Prostate gland (tissue), 2 donors: ENCODE results near the gene ATXN2. TPM values are rescaled to one million over a fixed set of nuclear protein-coding genes. Genes with fewer than 3 reads are reported as not detected.
"Not testable (repeated sequence)": the region's sequence is repeated elsewhere in the genome, so short reads cannot be mapped to it uniquely, and the experiment has no call there.

Experiments
- DNase-seq: peaks from one replicate; pipeline ENCODE4 v3.0.0-alpha.2; 2019; ENCODE audit warnings: low spot score
- H3K27ac ChIP-seq, 2 donors: fragments of 200-600 bp; sonication (generic); 2 replicates each; pipeline ENCODE4 v1.5.1; 2017 to 2019
- H3K27me3 ChIP-seq: fragments of 200-600 bp; sonication (generic); replicated peaks from 2 replicates; pipeline ENCODE4 v1.5.1; 2019; ENCODE audit not compliant: insufficient read depth
- H3K36me3 ChIP-seq, 2 donors: fragments of 200-600 bp; sonication (generic); 1 replicate in 1 of 2; 2 replicates in 1 of 2; pipeline versions ENCODE4 v1.5.1 to v1.8.1; 2017 to 2019
- H3K4me1 ChIP-seq: fragments of 200-600 bp; sonication (generic); replicated peaks from 2 replicates; pipeline ENCODE4 v1.5.1; 2019
- H3K4me3 ChIP-seq, 2 donors: fragments of 200-600 bp; sonication (generic); 2 replicates each; pipeline ENCODE4 v1.5.1; 2017 to 2019
- H3K9me3 ChIP-seq: fragments of 200-600 bp; sonication (generic); 2 replicates; pipeline ENCODE4 v1.5.1; 2017
- POLR2A ChIP-seq: fragments of 450-650 bp; IDR thresholded peaks from one replicate; pipeline ENCODE4 v1.6.1; 2016; ENCODE audit warnings: antibody characterized with exemption, mild to moderate bottlenecking
- POLR2AphosphoS5 ChIP-seq: sonication (generic); formaldehyde crosslinking; IDR thresholded peaks from one replicate; pipeline ENCODE4 v1.6.1; 2017; ENCODE audit warnings: antibody characterized with exemption
- WGBS: methylation state at CpG from one replicate; pipeline ENCODE4 v1.1.5; 2018; 5-methylcytosine and 5-hydroxymethylcytosine counted together
- intact Hi-C: fragments of 100-400 bp; cut with DNase I; formaldehyde crosslinking; loops from one replicate; pipeline ENCODE4 v1.14.2; 2022
- total RNA-seq, 2 donors: library from RNA; depleted of rRNA; stranded (reverse); fragments of >200 nt; gene quantifications; one replicate each; pipeline ENCODE4 v1.1.0, GENCODE V29; 2016
- TF ChIP-seq, protein P1 (sequence below), 4 experiments: fragments of 200-600 bp in 2 of 4; fragments of 450-650 bp in 2 of 4; sonication (generic) in 2 of 4; IDR thresholded peaks; 1 replicate in 3 of 4; 2 replicates in 1 of 4; pipeline ENCODE4 v1.5.1; 2016 to 2019; ENCODE audit warnings: antibody characterized with exemption in 4 of 4, mild to moderate bottlenecking in 2 of 4, moderate library complexity in 2 of 4

ATXN2 gene
- total RNA-seq, 2 donors from 2014 or later = 29.5 to 95.5 TPM

DNA sequence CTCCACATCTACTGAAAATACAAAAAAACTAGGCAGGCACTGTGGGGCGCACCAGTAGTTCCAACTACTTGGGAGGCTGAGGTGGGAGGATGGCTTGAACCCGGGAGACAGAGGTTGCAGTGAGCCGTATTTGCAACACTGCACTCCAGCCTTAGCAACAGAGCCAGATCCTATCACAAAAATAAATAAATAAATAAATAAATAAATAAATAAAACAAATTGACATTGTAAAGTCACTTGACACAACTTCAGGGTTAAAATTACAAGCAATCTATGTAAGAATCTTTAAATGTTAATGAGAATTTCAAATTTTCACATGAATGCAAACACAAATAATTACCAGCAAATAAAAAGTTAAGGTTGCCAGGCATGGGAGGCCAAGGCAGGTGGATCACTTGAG lies 11.1 kb downstream of the ATXN2 start:
- 90% methylated on average over 3 of the region's 3 CpGs for WGBS
- no peak for DNase-seq
- H3K36me3 ChIP-seq = no peaks in the 10 kb centered on the region
- H3K9me3 ChIP-seq = no peaks in the 10 kb centered on the region
- no peak overlapping the region for H3K4me3 ChIP-seq
- TF ChIP-seq, protein P1, sequence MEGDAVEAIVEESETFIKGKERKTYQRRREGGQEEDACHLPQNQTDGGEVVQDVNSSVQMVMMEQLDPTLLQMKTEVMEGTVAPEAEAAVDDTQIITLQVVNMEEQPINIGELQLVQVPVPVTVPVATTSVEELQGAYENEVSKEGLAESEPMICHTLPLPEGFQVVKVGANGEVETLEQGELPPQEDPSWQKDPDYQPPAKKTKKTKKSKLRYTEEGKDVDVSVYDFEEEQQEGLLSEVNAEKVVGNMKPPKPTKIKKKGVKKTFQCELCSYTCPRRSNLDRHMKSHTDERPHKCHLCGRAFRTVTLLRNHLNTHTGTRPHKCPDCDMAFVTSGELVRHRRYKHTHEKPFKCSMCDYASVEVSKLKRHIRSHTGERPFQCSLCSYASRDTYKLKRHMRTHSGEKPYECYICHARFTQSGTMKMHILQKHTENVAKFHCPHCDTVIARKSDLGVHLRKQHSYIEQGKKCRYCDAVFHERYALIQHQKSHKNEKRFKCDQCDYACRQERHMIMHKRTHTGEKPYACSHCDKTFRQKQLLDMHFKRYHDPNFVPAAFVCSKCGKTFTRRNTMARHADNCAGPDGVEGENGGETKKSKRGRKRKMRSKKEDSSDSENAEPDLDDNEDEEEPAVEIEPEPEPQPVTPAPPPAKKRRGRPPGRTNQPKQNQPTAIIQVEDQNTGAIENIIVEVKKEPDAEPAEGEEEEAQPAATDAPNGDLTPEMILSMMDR (IDR thresholded peaks at IDR 0.05) = no peak
- no peak for TF ChIP-seq POLR2A
- no peak overlapping the region for H3K27ac ChIP-seq
- intact Hi-C loops = no loop called here
- no peaks in the 10 kb centered on the region for H3K4me1 ChIP-seq
- no peaks in the 10 kb centered on the region for H3K27me3 ChIP-seq

GRCh38 chr12:111586986-111587385 lies 12.1 kb downstream of the ATXN2 start:
- H3K36me3 ChIP-seq = no peaks in the 10 kb centered on the region
- no peak overlapping the region for H3K4me3 ChIP-seq
- TF ChIP-seq, protein P1 (IDR thresholded peaks at IDR 0.05) = no peak
- no peak for TF ChIP-seq POLR2AphosphoS5
- no peak for TF ChIP-seq POLR2A
- no peaks in the 10 kb centered on the region for H3K27me3 ChIP-seq
- H3K4me1 ChIP-seq = no peaks in the 10 kb centered on the region
- WGBS = 54% methylated on average over 4 of the region's 4 CpGs
- DNase-seq = no peak
- H3K9me3 ChIP-seq = no peaks in the 10 kb centered on the region
- intact Hi-C loops = no loop called here
- H3K27ac ChIP-seq = no peak overlapping the region

DNA sequence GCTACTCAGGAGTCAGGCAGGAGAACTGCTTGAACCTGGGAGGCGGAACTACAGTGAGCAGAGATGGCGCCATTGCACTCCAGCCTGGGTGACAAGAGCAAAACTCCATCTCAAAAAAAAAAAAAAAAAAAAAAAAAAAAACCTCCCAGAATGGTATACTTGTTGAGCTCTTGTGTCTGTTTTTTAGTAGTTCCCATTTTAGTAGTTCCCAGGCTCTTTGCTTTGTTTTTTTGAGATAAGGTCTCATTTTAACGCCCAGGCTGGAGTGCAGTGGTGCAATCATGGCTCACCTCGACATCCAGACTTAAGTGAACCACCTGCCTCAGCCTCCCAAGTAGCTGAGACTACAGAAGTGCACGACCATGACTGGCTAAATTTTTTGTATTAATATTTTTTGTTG lies 13.4 kb downstream of the ATXN2 start:
- TF ChIP-seq POLR2AphosphoS5 = no peak
- TF ChIP-seq, protein P1 (IDR thresholded peaks at IDR 0.05) = no peak
- no peak for TF ChIP-seq POLR2A
- H3K27me3 ChIP-seq = no peaks in the 10 kb centered on the region
- DNase-seq = no peak
- H3K4me1 ChIP-seq = no peaks in the 10 kb centered on the region
- no peaks in the 10 kb centered on the region for H3K36me3 ChIP-seq
- H3K27ac ChIP-seq = no peak overlapping the region
- intact Hi-C loops = no loop called here
- no peaks in the 10 kb centered on the region for H3K9me3 ChIP-seq
- 89% methylated on average over 5 of the region's 5 CpGs for WGBS
- no peak overlapping the region for H3K4me3 ChIP-seq

DNA sequence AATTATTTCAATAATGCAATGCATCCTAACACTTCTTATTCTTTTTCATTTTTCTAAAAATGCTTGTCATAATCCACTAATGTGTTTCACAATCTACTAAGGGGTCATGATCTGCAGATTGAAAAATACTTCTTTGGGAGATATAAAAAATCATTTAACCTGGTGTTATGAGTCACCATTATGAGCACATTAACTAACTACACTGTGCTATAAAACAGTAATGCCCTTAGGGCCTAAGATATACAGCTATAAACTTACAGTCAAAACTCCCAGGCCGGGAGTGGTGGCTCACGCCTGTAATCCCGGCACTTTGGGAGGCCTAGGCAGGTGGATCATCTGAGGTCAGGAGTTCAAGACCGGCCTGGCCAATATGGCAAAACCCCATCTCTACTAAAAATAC lies 14.2 kb downstream of the ATXN2 start:
- no peaks in the 10 kb centered on the region for H3K4me1 ChIP-seq
- no peak overlapping the region for H3K4me3 ChIP-seq
- 68% methylated on average over 4 of the region's 4 CpGs for WGBS
- H3K36me3 ChIP-seq = no peaks in the 10 kb centered on the region
- H3K27ac ChIP-seq = no peak overlapping the region
- no peaks in the 10 kb centered on the region for H3K9me3 ChIP-seq
- intact Hi-C loops = no loop called here
- no peak for TF ChIP-seq POLR2A
- TF ChIP-seq, protein P1 (IDR thresholded peaks at IDR 0.05) = no peak
- no peak for TF ChIP-seq POLR2AphosphoS5
- no peaks in the 10 kb centered on the region for H3K27me3 ChIP-seq
- no peak for DNase-seq

DNA sequence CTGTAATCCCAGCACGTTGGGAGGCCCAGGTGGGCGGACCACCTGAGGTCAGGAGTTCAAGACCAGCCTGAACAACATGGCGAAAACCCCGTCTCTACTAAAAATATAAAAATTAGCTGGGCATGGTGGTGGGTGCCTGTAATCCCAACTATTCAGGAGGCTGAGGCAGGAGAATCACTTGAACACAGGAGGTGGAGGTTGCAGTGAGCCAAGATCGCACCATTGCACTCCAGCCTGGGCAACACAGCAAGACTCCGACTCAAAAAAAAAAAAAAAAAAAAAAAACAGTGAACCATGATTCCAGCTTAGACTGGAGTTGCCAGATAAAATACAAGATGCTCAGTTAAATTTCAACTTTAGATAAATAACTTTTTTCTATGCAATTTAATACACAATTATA lies 15.6 kb downstream of the ATXN2 start:
- H3K4me3 ChIP-seq, H3K36me3 ChIP-seq, H3K27me3 ChIP-seq, intact Hi-C loops, H3K4me1 ChIP-seq, DNase-seq, H3K27ac ChIP-seq, H3K9me3 ChIP-seq: not testable (repeated sequence)
- 97% methylated on average over 6 of the region's 6 CpGs for WGBS
